ENCODE results near the gene FAM168A. TPM values are rescaled to one million over a fixed set of nuclear protein-coding genes. Genes with fewer than 3 reads are reported as not detected.

The FAM168A gene
- total RNA-seq, 4 donors from 2014 or later: 22.2 to 35.7 (median 30.4) TPM

DNA sequence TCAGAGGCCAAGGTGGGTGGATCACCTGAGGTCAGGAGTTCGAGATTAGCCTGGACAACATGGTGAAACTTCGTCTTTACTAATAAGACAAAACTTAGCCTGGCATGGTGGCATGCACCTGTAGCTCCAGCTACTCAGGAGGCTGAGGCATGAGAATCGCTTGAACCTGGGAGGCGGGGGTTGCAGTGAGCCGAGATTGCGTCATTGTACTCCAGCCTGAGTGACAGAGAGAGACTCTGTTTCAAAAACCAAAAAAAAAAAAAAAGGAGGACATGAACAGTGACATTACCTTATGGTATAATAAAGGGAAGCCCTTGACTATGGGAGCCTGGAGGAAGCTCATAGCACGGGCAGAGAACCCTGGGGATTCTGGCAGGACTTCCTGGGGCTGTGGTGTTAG, 32.0 kb upstream of the FAM168A start:
- TF ChIP-seq, protein P1, sequence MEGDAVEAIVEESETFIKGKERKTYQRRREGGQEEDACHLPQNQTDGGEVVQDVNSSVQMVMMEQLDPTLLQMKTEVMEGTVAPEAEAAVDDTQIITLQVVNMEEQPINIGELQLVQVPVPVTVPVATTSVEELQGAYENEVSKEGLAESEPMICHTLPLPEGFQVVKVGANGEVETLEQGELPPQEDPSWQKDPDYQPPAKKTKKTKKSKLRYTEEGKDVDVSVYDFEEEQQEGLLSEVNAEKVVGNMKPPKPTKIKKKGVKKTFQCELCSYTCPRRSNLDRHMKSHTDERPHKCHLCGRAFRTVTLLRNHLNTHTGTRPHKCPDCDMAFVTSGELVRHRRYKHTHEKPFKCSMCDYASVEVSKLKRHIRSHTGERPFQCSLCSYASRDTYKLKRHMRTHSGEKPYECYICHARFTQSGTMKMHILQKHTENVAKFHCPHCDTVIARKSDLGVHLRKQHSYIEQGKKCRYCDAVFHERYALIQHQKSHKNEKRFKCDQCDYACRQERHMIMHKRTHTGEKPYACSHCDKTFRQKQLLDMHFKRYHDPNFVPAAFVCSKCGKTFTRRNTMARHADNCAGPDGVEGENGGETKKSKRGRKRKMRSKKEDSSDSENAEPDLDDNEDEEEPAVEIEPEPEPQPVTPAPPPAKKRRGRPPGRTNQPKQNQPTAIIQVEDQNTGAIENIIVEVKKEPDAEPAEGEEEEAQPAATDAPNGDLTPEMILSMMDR (IDR thresholded peaks at IDR 0.05): no peak
- H3K27me3 ChIP-seq: no peaks in the 10 kb centered on the region
- no peak for DNase-seq
- no peaks in the 10 kb centered on the region for H3K9me3 ChIP-seq
- no peaks in the 10 kb centered on the region for H3K4me1 ChIP-seq
- H3K4me3 ChIP-seq: no peak overlapping the region
- no peaks in the 10 kb centered on the region for H3K36me3 ChIP-seq
- H3K27ac ChIP-seq: no peak overlapping the region

DNA sequence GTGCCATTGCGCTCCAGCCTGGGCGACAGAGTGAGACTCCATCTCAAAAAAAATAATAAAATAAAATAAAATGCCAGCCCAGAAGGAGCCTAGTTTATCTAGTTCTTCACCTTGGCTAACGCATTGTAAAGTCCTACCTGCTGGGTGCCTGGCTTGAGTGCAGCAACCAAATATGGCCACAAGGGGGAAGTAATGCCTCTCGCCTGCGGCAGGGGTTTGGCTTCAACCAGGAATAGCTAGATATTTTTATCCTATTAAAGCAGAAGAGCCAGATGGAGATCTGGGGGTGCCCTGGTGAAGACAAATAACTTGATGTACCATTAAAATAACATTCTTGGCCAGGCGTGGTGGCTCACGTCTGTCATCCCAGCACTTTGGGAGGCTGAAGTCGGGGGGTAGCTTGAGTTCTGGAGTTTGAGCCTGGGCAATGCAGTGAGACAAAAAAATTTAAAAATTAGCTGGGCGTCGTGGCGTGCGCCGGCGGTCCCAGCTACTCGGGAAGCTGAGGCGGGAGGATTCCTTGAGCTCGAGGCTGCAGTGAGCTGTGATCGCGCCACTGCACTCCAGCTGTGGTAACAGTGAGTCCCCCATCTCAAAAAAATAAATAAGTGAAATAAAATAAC, 27.9 kb upstream of the FAM168A start:
- no peak for TF ChIP-seq POLR2A (IDR thresholded peaks at IDR 0.05)
- TF ChIP-seq, protein P1 (IDR thresholded peaks at IDR 0.05): peak; percentile 34 to 94 (median 82)
- peak; percentile 46 to 90 (median 71) for DNase-seq
- Histone ChIP-seq H3K27ac (no peak overlapping the region), H3K9me3 (no peaks in the 10 kb centered on the region), H3K4me1 (no peaks in the 10 kb centered on the region), H3K27me3 (no peaks in the 10 kb centered on the region), H3K36me3 (no peaks in the 10 kb centered on the region), H3K4me3 (peak overlapping the region in 1 of 4 donors; percentile 16)

DNA sequence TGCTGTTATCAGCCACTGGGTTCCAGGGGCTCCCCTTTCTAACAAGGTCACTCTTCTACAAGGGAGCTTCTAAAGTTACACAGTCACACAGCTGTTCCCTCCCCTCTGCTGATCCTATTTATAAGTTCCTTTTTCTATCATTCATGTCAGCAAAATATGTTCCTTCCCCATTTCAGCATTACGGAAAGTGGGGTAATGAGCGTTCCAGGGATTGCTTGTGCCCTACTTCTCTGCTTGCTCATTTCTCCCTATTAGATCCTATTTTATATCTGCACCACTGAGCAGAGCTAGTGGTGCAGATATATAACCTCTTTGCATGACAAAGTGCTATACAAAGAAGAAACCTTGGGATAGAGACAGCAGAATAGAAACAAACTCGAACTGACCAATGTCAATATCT, 25.8 kb upstream of the FAM168A start:
- no peaks in the 10 kb centered on the region for H3K9me3 ChIP-seq
- no peak overlapping the region for H3K4me3 ChIP-seq
- H3K4me1 ChIP-seq: no peaks in the 10 kb centered on the region
- no peaks in the 10 kb centered on the region for H3K36me3 ChIP-seq
- no peak for DNase-seq
- no peak for TF ChIP-seq POLR2A (IDR thresholded peaks at IDR 0.05)
- TF ChIP-seq, protein P1 (IDR thresholded peaks at IDR 0.05): no peak
- no peak overlapping the region for H3K27ac ChIP-seq
- H3K27me3 ChIP-seq: no peaks in the 10 kb centered on the region

DNA sequence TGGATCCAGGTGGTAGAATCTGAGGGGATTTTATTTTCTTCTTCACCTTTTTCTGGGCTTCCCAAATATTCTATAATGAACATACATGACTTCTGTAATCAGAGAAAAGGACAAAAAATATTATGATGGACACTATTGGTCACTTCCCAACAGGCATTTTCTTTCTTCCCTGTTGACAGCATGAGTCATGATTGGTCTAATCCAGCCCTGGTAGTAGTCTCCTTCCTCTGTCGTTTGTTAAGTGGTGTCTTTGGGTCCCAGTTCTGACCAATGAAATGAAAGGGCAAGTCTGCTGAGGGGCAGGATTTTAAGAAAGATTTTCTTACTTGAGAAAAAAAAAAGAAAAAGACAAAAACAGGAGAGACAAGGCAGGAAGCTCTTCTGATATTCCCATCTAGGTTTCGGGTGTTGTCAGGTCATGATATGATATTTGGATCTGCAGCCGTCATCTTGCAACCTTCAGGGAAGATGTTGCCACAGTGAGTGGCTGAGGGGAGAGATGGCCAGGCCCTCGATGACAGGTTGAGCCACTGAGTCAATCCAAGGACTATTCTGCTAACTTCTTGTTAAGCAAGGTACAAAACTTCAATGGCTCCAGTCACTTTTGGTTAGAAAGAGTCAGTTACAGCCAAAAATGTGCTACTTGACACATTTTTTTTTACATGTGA, 25.1 kb upstream of the FAM168A start:
- Histone ChIP-seq H3K27ac (no peak overlapping the region), H3K4me1 (no peaks in the 10 kb centered on the region), H3K9me3 (no peaks in the 10 kb centered on the region), H3K36me3 (no peaks in the 10 kb centered on the region), H3K27me3 (no peaks in the 10 kb centered on the region), H3K4me3 (no peak overlapping the region)
- DNase-seq: no peak
- TF ChIP-seq, protein P1 (IDR thresholded peaks at IDR 0.05): no peak
- TF ChIP-seq POLR2A (IDR thresholded peaks at IDR 0.05): no peak

DNA sequence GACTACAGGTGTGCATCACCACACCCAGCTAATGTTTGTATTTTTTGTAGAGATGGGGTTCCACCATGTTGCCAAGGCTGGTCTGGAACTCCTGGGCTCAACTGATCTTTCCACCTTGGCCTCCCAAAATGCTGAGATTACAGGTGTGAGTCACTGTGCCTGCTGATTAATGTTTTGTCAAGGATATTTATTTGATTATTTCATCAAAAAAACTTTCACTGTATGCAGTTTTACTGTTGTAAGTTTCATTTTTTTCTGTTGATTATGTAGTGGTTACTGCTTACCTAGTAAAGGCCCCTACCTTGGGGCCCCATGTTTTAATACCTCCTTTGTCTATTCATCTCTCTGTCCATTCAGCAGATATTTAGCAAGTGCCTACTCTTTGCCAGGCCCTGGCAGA, 16.7 kb upstream of the FAM168A start:
- Histone ChIP-seq H3K4me1 (no peaks in the 10 kb centered on the region), H3K4me3 (no peak overlapping the region), H3K27ac (no peak overlapping the region), H3K27me3 (no peaks in the 10 kb centered on the region), H3K36me3 (no peaks in the 10 kb centered on the region), H3K9me3 (no peaks in the 10 kb centered on the region)
- no peak for DNase-seq
- TF ChIP-seq POLR2A (IDR thresholded peaks at IDR 0.05): no peak
- TF ChIP-seq, protein P1 (IDR thresholded peaks at IDR 0.05): no peak

All from Peyer's patch (tissue), 4 donors.